NT2/D1 (cell line): ENCODE data around the gene PRR36.
A peak's percentile ranks its signal among the peaks of the same experiment; 100 is the strongest.
"Not testable (repeated sequence)": the region's sequence is repeated elsewhere in the genome, so short reads cannot be mapped to it uniquely, and the experiment has no call there.

Source experiments
- DNase-seq: peaks from one replicate; pipeline ENCODE4 v3.0.0-alpha.2; 2011; ENCODE audit warnings: low read depth, low spot score
- H3K27me3 ChIP-seq: 2 replicates; pipeline ENCODE4 v1.6.0; 2011; ENCODE audit warnings: mild to moderate bottlenecking; ENCODE audit not compliant: insufficient read length, insufficient read depth
- H3K36me3 ChIP-seq: 2 replicates; pipeline ENCODE4 v1.6.1; 2011; ENCODE audit warnings: mild to moderate bottlenecking, low read length, mixed read lengths; ENCODE audit not compliant: insufficient read depth, insufficient read length
- H3K4me1 ChIP-seq: 2 replicates; pipeline ENCODE4 v1.5.1; 2011; ENCODE audit not compliant: insufficient read depth, insufficient read length
- H3K4me3 ChIP-seq: 2 replicates; pipeline ENCODE4 v1.5.1; 2011; ENCODE audit warnings: low read depth; ENCODE audit not compliant: insufficient read length
- H3K9ac ChIP-seq: 2 replicates; pipeline ENCODE4 v1.6.0; 2011; ENCODE audit warnings: low read depth; ENCODE audit not compliant: insufficient read length
- H3K9me3 ChIP-seq: 2 replicates; pipeline ENCODE4 v1.5.1; 2011; ENCODE audit warnings: mild to moderate bottlenecking, low read length; ENCODE audit not compliant: insufficient read depth
- SUZ12 ChIP-seq: IDR thresholded peaks from 2 replicates; pipeline ENCODE4 v1.6.1; 2011; ENCODE audit not compliant: insufficient read length, insufficient read depth; ENCODE audit errors: extremely low read depth
- YY1 ChIP-seq: IDR thresholded peaks from 2 replicates; pipeline ENCODE4 v1.6.1; 2011; ENCODE audit not compliant: insufficient read length, insufficient read depth
- ZNF274 ChIP-seq: IDR thresholded peaks from 2 replicates; pipeline ENCODE4 v1.6.1; 2011; ENCODE audit warnings: mild to moderate bottlenecking, low read depth, low read length

PRR36 gene

GRCh38 chr19:7920519-7921301 lies 46.5 kb upstream of the PRR36 start:
- Histone ChIP-seq H3K4me1 (peaks cover 23% of the 10 kb centered on the region), H3K9ac (peak overlapping the region; percentile 89), H3K9me3 (peaks cover 4% of the 10 kb centered on the region; the same call in 1 of the 2 replicates), H3K4me3 (peak overlapping the region; percentile 86), H3K36me3 (peaks cover 33% of the 10 kb centered on the region), H3K27me3 (peaks cover 27% of the 10 kb centered on the region)
- peak; percentile 89 for DNase-seq
- no peak for TF ChIP-seq ZNF274
- TF ChIP-seq YY1 = no peak
- TF ChIP-seq SUZ12 = no peak

GRCh38 chr19:7919610-7920518 lies 45.7 kb upstream of the PRR36 start, which contains the start of gene SNAPC2:
SNAPC2 (plus strand) TSS chr19:7920338; CDS start chr19:7920367, 29 bp downstream.
- Histone ChIP-seq H3K4me3 (peak within 1 kb of the TSS; percentile 86), H3K9me3 (peaks cover 4% of the 10 kb centered on the region; the same call in 1 of the 2 replicates), H3K36me3 (peaks cover 33% of the 10 kb centered on the region), H3K27me3 (peaks cover 32% of the 10 kb centered on the region), H3K4me1 (peaks cover 26% of the 10 kb centered on the region), H3K9ac (peak within 1 kb of the TSS; percentile 89)
- peak; percentile 87 for DNase-seq
- TF ChIP-seq ZNF274 = no peak

GRCh38 chr19:7918615-7919421 lies 44.6 kb upstream of the PRR36 start:
- H3K4me1 ChIP-seq = peaks cover 22% of the 10 kb centered on the region
- H3K9me3 ChIP-seq = peaks cover 4% of the 10 kb centered on the region; the same call in 1 of the 2 replicates
- peaks cover 25% of the 10 kb centered on the region for H3K36me3 ChIP-seq
- H3K9ac ChIP-seq = peak overlapping the region; percentile 10
- H3K4me3 ChIP-seq = no peak overlapping the region
- H3K27me3 ChIP-seq = peaks cover 36% of the 10 kb centered on the region
- TF ChIP-seq ZNF274 = no peak
- no peak for TF ChIP-seq SUZ12
- no peak for TF ChIP-seq YY1
- DNase-seq = no peak

- peaks cover 20% of the 10 kb centered on the region for H3K4me1 ChIP-seq
These were observed 43.9 kb upstream of the PRR36 start for GRCh38 chr19:7918062-7918614.

GRCh38 chr19:7917267-7918061 lies 43.3 kb upstream of the PRR36 start:
- Histone ChIP-seq H3K4me3 (peak overlapping the region; percentile 50), H3K36me3 (peaks cover 18% of the 10 kb centered on the region), H3K9ac (peak overlapping the region; percentile 85), H3K4me1 (peaks cover 19% of the 10 kb centered on the region), H3K9me3 (peaks cover 4% of the 10 kb centered on the region; the same call in 1 of the 2 replicates), H3K27me3 (peaks cover 36% of the 10 kb centered on the region)
- TF ChIP-seq YY1 (no peak), SUZ12 (no peak), ZNF274 (no peak)
- no peak for DNase-seq

More at GRCh38 chr19:7918062-7918614, 43.9 kb upstream of the PRR36 start:
- Histone ChIP-seq H3K27me3 (peaks cover 36% of the 10 kb centered on the region), H3K9ac (peak overlapping the region; percentile 85), H3K4me3 (peak overlapping the region; percentile 50), H3K36me3 (peaks cover 18% of the 10 kb centered on the region)
- H3K9me3 ChIP-seq, DNase-seq: not testable (repeated sequence)

- Histone ChIP-seq H3K27me3 (peaks cover 36% of the 10 kb centered on the region), H3K4me3 (peak overlapping the region; percentile 50), H3K4me1 (peaks cover 14% of the 10 kb centered on the region), H3K36me3 (peaks cover 16% of the 10 kb centered on the region), H3K9me3 (peaks cover 4% of the 10 kb centered on the region; the same call in 1 of the 2 replicates), H3K9ac (peak overlapping the region; percentile 85)
- no peak for TF ChIP-seq ZNF274
- TF ChIP-seq SUZ12 = no peak
- no peak for TF ChIP-seq YY1
- no peak for DNase-seq
These were observed 42.7 kb upstream of the PRR36 start for GRCh38 chr19:7916955-7917266.
